Erythroblast (primary cell): Measurements from ENCODE around the gene SPIN3.
"Not testable (repeated sequence)": the region's sequence is repeated elsewhere in the genome, so short reads cannot be mapped to it uniquely, and the experiment has no call there.

ENCODE experiments used
- DNase-seq, 2 experiments: peaks; one replicate each; lab custom pipeline; 2025; lab: John Stamatoyannopoulos, UW
- GATA1 ChIP-seq: IDR thresholded peaks from 2 replicates; pipeline ENCODE4 v1.6.1; 2011; ENCODE audit warnings: low read depth, mild to moderate bottlenecking, control low read depth, low read length, moderate library complexity
- POLR2A ChIP-seq: IDR thresholded peaks from 2 replicates; pipeline ENCODE4 v1.6.1; 2011; ENCODE audit warnings: mild to moderate bottlenecking, low read length

SPIN3 gene

DNA sequence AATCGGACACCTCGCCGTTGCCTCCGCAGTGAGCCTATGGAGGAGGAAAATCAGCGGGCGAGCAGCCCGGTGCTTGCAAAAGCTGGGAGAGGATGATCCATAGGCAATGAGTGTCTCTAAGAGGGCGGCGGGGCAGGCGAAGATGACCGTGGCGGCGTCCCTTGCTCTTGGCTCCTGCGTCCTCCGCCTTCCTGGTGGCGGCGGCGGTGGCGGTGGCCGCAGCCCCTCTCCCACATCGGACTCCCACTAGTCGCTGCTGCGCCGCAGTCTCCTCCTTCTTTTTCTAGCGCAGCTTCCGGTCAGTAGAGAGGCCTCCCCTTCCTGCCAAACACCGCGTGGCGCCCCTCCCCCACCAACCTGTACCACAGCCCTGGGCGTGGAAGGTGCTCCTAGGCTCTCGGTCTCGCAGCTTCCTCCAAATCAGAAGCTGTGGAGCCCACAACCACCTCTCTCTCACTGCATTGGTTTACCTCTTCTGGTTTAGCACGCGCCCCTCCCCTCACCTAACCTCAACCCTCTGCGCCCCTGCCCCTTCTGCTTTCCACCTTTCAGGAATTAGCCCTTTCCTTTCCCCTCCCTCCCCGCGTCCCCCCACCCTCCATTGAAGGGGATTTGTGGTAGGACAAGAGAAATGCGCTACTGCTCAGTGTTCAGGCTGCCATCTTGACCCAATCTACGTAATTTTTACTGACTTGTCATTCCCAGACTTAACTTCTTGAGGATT lies at the start of gene SPIN3:
Gene SPIN3 (minus strand): TSS at position 271 of the 724 bp plus-strand sequence. CDS start 594 bp downstream, outside the sequence.
- TF ChIP-seq POLR2A (no peak), GATA1 (no peak)
- peak; percentile 18 to 42 for DNase-seq

DNA sequence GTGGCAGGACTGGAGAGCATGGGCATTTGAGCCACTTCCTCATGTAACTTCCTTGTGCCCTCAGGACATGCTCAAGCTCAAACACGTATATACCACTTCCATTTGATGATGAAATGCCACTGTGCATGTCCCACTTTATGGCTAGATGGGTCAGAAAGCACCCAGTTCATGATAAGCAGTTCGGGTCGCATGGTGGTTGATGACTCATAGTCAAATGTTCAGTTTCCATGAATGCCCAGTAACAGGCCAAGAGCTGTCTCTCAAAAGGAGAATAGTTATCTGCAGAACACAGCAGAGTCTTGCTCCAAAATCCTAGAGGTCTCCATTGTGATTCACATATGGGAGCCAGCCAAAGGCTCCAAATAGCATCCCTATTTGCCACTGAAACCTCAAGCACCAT lies 48.9 kb upstream of the SPIN3 start:
- DNase-seq, result peak; percentile 1

DNA sequence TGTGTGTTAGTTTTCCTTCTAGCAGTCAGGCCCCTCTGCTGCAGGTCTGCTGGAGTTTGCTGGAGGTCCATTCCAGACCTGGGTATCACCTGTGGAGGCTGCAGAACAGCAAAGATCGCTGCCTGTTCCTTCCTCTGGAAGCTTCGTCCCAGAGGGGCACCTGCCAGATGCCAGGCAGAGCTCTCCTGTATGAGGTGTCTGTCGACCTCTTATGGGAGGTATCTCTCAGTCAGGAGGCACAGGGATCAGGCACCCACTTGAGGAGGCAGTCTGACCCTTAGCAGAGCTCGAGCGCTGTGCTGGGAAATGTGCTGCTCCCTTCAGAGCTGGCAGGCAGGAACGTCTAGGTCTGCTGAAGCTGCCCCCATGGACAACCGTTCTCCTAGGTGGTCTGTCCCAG lies 41.9 kb upstream of the SPIN3 start:
- not testable (repeated sequence) for DNase-seq

More for the DNA sequence above, 48.9 kb upstream of the SPIN3 start:
- TF ChIP-seq POLR2A (no peak), GATA1 (no peak)

DNA sequence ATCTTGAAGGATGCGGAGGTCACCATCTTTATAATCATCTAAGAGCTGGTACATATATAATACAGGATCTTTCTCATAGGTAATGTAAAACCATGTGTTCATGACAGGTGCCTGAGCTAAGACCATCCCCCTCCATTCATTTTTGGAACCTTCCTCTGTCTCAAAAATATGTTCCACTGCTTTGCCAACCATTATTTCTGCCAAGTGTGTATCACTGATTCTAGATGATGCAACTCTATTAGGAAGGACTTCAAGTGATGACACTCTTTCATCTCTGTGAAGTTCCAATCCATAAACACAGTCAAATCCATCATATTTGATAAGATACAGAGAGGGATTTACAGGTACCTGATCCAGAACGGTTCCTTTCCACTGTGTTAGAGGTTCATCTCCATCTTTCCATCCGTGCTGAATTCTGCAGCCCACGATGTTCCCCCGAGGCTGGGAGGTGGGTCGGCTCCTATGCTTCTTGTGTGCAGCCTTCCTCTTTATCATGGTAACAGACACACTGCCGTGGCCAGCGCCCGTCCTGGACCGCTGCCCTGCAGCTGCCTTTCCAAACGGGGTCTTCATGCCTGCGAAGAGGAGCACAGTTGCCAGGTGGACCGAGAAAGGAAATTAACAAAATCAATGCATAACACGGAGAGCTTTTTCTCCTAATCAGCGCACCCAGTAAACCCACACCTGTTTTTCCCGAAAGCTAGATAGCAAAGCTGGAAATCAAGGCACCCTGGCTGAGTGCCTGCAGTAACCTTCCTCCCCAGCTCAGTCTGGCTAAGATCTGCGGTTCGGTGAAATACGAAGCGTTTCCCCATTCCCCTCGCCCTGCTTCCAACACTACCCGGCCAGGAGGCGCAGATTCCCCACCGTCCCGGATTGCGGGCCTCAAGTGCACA lies 718 bp downstream of the SPIN3 start:
- no peak for DNase-seq
- no peak for TF ChIP-seq POLR2A
- no peak for TF ChIP-seq GATA1

DNA sequence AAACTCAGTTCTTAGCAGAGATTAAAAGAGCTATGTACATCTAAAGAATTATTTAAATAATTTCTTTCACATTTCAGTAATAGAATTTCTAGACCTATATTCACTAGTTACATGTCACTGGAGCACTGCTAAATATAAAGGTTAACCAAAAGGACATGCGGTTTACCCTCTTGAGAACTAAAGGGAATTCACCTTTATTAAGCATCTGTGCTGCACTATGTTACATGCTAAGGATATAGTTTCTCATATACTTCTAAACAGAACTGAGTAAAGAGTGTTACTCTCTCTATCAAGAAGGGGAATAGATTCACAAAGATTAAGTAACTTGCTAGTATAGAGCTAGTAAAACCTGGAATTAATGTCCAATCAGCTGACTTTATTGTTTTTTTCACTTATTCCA lies 7.6 kb downstream of the SPIN3 start:
- DNase-seq, result no peak
- TF ChIP-seq GATA1, result no peak

DNA sequence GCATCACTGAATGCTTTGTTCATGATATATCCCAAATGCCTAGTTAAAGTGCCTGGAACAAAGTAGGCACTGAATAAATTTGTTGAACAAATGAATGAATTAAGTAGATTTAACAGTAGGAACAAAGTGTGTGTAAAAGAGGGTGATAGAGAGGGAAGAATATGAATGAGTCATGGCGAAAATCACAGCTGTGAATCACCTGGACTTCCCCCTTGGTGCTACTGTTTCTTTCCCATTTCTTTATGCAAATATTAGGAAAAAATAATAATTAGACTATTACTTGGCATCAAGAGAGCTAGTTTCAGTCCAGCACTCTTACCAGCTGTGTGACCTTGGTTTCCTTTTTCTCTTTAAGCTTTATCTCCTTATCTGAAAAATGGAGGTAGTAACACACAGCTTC lies 9.2 kb downstream of the SPIN3 start:
- no peak for TF ChIP-seq POLR2A
- TF ChIP-seq GATA1, result no peak
- no peak for DNase-seq

DNA sequence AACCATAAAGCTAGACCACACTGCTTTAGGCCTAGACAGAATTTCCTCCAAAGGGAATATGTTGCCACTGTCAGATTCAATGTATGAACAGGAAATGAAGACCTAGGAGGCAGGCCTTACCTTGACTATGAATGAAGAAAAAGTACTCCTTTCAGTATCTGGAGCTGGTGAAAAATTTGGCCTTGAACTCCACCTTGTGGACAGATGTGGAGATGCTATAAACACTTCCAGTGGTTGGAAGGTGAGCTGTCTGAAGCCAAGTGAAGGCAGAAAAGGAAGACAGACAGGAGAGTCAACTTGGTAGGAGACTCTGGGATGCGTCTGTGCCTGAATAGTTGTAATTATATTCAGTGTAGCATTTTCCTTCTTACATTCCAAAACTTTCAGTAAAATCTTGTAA lies 17.2 kb downstream of the SPIN3 start:
- TF ChIP-seq POLR2A, result no peak
- no peak for TF ChIP-seq GATA1
- DNase-seq, result peak; percentile 32 to 58

DNA sequence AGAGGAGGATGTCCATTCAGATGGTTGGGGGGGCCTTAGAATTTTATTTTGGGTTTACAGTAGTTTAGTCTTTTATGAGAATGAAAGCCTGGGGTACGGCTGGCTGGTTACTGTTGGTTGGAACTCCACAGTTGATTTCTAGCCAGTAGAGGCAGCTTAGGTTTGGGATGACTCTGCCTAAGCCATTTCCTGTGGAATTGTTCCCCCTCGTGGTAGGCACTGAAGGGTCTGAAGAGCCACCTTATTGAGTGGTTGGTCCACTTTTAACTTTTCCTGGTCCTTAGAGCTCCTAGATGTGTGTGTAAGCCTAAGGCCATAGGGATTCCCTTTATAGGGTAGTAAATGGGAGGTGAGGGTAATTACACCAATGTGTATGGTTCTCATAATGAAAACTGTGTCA lies 19.7 kb downstream of the SPIN3 start:
- TF ChIP-seq GATA1 (no peak), POLR2A (no peak)
- peak in 1 of 2 experiments; percentile 3 for DNase-seq

DNA sequence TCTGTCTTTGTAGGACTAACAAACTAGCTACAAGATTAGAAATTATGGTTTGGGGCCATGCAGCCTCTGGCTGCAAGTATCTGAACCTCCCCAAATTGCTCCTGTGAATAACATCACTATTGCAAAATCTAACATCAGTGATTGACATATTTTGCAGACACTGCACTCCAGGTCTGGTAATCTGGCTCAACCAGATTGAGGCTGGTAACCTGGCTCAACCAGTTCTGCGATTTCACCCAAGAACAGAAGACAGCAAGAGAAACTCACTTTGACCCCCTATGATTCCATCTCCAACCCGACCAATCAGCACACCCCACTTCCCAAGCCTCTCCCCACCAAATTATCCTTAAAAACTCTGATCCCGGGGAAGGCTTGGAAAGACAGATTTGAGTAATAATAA lies 20.9 kb downstream of the SPIN3 start:
- no peak for DNase-seq
- no peak for TF ChIP-seq GATA1
- TF ChIP-seq POLR2A, result no peak

DNA sequence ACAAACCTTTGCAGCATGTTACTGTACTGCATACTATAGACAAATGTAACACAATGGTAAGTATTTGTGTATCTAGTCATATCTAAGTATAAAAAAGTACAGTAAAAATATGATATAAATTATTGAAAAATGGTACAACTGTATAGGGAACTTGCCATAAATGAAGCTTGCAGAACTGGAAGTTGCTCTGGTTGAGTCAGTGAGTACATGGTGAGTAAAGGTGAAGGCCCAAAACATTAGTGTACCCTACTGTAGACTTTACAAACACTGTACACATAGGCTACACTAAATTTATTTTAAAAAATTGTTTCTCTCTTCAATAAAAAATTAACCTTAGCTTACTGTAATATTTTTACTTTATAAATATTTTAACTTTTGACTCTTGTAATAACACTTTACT lies 25.8 kb downstream of the SPIN3 start:
- DNase-seq, result no peak
- TF ChIP-seq POLR2A, result no peak
- no peak for TF ChIP-seq GATA1

DNA sequence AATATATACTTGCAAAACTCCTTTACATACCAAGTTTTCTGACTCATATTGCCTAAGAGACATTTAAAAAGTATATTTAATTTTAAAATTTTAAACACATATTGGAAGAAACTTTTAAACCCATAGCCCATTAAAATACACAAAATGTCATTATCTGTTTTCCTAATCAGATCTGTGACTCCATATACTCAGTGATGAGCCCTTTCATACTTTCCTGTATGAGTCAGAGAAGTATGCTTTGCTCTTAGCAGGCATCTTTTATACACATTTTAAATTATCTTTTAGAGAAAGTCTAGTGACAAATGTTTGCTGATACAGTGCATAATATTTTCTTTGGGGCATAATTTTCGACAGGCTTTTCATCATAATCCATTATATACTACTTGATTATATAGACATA lies 26.4 kb downstream of the SPIN3 start:
- TF ChIP-seq GATA1 (no peak), POLR2A (no peak)
- no peak for DNase-seq

DNA sequence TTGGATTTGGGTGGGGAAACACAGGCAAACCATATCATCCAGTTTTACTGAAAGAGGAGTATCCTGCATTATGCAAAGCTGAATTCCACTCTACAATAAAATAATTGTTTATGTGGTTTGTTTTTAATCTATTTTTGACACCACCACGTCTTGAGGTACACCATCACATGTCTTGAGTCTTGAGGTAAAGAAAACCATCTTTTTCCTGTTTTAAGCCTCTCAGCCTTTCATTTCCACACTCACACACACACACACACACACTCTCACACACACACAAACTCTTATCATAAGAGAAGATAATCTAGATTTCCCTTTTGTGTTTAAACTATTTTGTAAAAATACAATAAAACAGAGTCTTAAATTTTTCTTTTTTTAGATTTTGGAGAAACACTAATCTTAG lies 32.0 kb downstream of the SPIN3 start:
- DNase-seq, result no peak
- no peak for TF ChIP-seq GATA1
- TF ChIP-seq POLR2A, result no peak

DNA sequence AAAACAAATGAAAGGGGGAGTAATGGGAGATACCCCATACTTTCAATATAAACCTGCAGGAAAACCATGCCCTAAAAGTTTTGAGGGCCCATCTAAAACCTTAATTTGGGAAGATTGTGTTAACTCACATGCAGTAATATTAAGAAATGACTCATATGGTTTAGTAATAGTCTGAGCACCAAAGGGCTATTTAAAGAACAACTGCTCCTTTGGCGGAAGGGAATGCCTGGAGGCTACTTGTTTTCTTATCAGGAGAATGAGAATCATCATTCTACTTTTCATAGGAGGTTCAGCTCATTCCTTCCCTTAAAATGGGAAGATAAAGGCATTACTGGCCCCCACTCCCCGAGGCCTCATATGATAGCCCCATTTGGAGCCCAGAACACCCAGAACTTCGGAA lies 47.6 kb downstream of the SPIN3 start:
- no peak for TF ChIP-seq POLR2A
- no peak for TF ChIP-seq GATA1
- no peak for DNase-seq

DNA sequence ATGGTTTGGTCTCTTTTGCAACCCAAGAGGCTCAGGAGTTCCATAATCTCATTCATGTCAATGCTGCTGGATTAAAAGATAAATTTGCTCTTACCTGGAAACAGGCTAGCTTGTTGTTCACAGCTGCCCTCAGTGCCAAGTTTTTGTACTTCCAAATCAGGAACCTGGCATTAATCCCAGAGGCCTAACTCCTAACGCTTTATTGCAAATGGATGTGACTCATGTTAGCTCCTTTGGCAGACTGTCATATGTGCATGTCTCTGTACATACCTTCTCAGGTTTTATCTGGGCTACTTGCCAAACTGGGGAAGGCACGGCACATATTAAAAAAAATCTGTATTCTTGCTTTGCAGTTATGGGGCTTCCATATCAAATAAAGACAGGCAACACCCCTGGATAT lies 49.1 kb downstream of the SPIN3 start:
- DNase-seq, result not testable (repeated sequence)

DNA sequence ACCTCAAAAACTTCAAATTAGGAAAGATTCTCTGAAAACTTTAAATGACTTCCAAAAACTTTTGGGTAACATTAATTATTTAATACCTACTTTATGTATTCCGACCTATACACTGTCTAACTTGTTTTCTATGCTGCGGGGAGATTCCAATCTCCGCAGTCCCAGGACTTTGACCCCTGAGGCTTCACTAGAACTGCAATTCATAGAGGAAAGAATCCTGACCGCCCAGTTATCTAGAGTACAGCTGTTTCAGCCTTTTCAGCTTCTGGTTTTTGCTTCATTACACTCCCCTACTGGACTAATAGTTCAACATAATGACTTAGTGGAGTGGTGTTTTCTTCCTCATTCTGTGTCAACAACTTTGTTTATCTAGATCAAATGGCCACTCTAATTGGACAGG lies 50.1 kb downstream of the SPIN3 start:
- not testable (repeated sequence) for DNase-seq
